Astrocyte (in vitro differentiated cells and primary cell): ENCODE data around the gene NUBP1. TPM values are rescaled to one million over a fixed set of nuclear protein-coding genes. Genes with fewer than 3 reads are reported as not detected.

ENCODE experiments used
- DNase-seq: peaks from one replicate; pipeline ENCODE4 v3.0.0-alpha.2; 2010; ENCODE audit warnings: low read depth
- FAIRE-seq: peaks from 2 replicates; lab custom pipeline; 2011; peaks lifted over from hg19 to GRCh38; lab: Jason Lieb, UNC
- H2AFZ ChIP-seq: 2 replicates; pipeline ENCODE4 v1.6.0; 2012; ENCODE audit warnings: low read depth, low read length, inconsistent platforms
- H3K27ac ChIP-seq: 2 replicates; pipeline ENCODE4 v1.5.1; 2011; ENCODE audit warnings: low read depth, low read length, inconsistent platforms
- H3K27me3 ChIP-seq: 2 replicates; pipeline ENCODE4 v1.6.0; 2011; ENCODE audit warnings: low read length, inconsistent platforms; ENCODE audit not compliant: insufficient read depth
- H3K36me3 ChIP-seq: 2 replicates; pipeline ENCODE4 v1.5.1; 2011; ENCODE audit warnings: low read length, inconsistent platforms; ENCODE audit not compliant: insufficient read depth
- H3K4me1 ChIP-seq: 2 replicates; pipeline ENCODE4 v1.5.1; 2011; ENCODE audit warnings: low read length, inconsistent platforms; ENCODE audit not compliant: insufficient read depth
- H3K4me2 ChIP-seq: 2 replicates; pipeline ENCODE4 v1.6.0; 2012; ENCODE audit warnings: low read length, inconsistent platforms
- H3K4me3 ChIP-seq: 2 replicates; pipeline ENCODE4 v1.5.1; 2011; ENCODE audit warnings: low read depth, mild to moderate bottlenecking, low read length, inconsistent platforms; ENCODE audit not compliant: insufficient read depth
- H3K79me2 ChIP-seq: 2 replicates; pipeline ENCODE4 v1.6.0; 2012; ENCODE audit warnings: mild to moderate bottlenecking, low read length, inconsistent platforms; ENCODE audit not compliant: insufficient read depth
- H3K9ac ChIP-seq: 2 replicates; pipeline ENCODE4 v1.6.0; 2012; ENCODE audit warnings: mild to moderate bottlenecking, low read length, inconsistent platforms
- H3K9me3 ChIP-seq: 2 replicates; pipeline ENCODE4 v1.5.1; 2012; ENCODE audit warnings: low read depth, mild to moderate bottlenecking, low read length, inconsistent platforms; ENCODE audit not compliant: insufficient read depth
- H4K20me1 ChIP-seq: 2 replicates; pipeline ENCODE4 v1.6.0; 2012; ENCODE audit warnings: low read length, inconsistent platforms; ENCODE audit not compliant: insufficient read depth
- H3K27ac Mint-ChIP-seq: one replicate; pipeline ENCODE4 v1.8.0; 2021; ENCODE audit warnings: mild to moderate bottlenecking, mixed read lengths; ENCODE audit not compliant: unreplicated experiment
- H3K27me3 Mint-ChIP-seq: one replicate; pipeline ENCODE4 v1.8.0; 2021; ENCODE audit warnings: low read depth, mixed read lengths; ENCODE audit not compliant: unreplicated experiment
- H3K36me3 Mint-ChIP-seq: one replicate; pipeline ENCODE4 v1.8.0; 2021; ENCODE audit warnings: low read depth, mixed read lengths; ENCODE audit not compliant: unreplicated experiment
- H3K4me1 Mint-ChIP-seq: one replicate; pipeline ENCODE4 v1.8.0; 2021; ENCODE audit warnings: low read depth, mixed read lengths; ENCODE audit not compliant: unreplicated experiment
- H3K4me3 Mint-ChIP-seq: one replicate; pipeline ENCODE4 v1.8.0; 2021; ENCODE audit warnings: mild to moderate bottlenecking, moderate library complexity, mixed read lengths; ENCODE audit not compliant: unreplicated experiment
- H3K9me3 Mint-ChIP-seq: one replicate; pipeline ENCODE4 v1.8.0; 2021; ENCODE audit warnings: mild to moderate bottlenecking, mixed read lengths; ENCODE audit not compliant: unreplicated experiment
- EZH2 ChIP-seq: IDR thresholded peaks from 2 replicates; pipeline ENCODE4 v1.6.1; 2012; ENCODE audit warnings: mild to moderate bottlenecking, low read length, inconsistent platforms; ENCODE audit not compliant: insufficient read depth
- total RNA-seq: library from RNA; stranded (reverse); gene quantifications from 2 replicates; pipeline ENCODE4 v1.2.1, GENCODE V29; 2021
- TF ChIP-seq, protein P1 (sequence below): IDR thresholded peaks from 2 replicates; pipeline ENCODE4 v1.5.1; 2011; ENCODE audit warnings: low read depth, mild to moderate bottlenecking, inconsistent platforms, low read length, moderate library complexity; ENCODE audit not compliant: insufficient read depth

The NUBP1 gene
- total RNA-seq, 1 donor from 2014 or later = 17.4 TPM

DNA sequence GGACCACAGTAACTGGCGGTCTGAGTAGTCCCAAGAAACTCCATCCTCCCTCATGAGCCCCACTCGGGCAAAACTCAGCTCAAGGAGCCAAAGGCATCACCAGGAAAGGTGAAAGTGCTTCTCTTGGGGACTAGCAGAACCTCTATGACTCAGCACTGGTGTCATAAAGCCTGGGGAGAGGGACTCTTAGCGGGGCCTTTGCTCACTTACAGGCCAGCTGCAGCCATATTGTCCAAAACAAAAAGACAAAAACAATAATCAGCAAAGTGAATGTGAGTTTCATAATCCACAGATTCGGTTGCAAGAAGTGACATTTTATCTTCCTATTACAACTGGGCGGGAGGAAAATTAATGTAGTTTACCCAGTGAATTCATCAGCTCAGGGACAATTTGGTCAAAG lies 48.8 kb upstream of the NUBP1 start, which contains the start of gene TEKT5:
Gene TEKT5 (minus strand): TSS at position 101 of the 400 bp plus-strand sequence. CDS start 57 bp downstream, at position 44.
- Histone ChIP-seq H3K4me3 (no peak within 1 kb of the TSS), H3K9me3 (no peaks in the 10 kb centered on the region), H3K79me2 (no peaks in the 10 kb centered on the region), H2AFZ (no peak within 1 kb of the TSS), H3K27me3 (no peaks in the 10 kb centered on the region), H3K4me2 (no peak within 1 kb of the TSS), H3K4me1 (no peaks in the 10 kb centered on the region), H3K9ac (no peak within 1 kb of the TSS), H3K36me3 (no peaks in the 10 kb centered on the region), H3K27ac (no peak within 1 kb of the TSS), H4K20me1 (no peaks in the 10 kb centered on the region)
- no peak for DNase-seq
- Mint-ChIP-seq H3K27ac (no peak within 1 kb of the TSS), H3K36me3 (no peaks in the 10 kb centered on the region), H3K4me3 (no peak within 1 kb of the TSS), H3K9me3 (no peaks in the 10 kb centered on the region), H3K4me1 (no peaks in the 10 kb centered on the region), H3K27me3 (peaks cover 2% of the 10 kb centered on the region)
- TF ChIP-seq EZH2 = no peak
- TF ChIP-seq, protein P1, sequence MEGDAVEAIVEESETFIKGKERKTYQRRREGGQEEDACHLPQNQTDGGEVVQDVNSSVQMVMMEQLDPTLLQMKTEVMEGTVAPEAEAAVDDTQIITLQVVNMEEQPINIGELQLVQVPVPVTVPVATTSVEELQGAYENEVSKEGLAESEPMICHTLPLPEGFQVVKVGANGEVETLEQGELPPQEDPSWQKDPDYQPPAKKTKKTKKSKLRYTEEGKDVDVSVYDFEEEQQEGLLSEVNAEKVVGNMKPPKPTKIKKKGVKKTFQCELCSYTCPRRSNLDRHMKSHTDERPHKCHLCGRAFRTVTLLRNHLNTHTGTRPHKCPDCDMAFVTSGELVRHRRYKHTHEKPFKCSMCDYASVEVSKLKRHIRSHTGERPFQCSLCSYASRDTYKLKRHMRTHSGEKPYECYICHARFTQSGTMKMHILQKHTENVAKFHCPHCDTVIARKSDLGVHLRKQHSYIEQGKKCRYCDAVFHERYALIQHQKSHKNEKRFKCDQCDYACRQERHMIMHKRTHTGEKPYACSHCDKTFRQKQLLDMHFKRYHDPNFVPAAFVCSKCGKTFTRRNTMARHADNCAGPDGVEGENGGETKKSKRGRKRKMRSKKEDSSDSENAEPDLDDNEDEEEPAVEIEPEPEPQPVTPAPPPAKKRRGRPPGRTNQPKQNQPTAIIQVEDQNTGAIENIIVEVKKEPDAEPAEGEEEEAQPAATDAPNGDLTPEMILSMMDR = no peak
- FAIRE-seq = no peak

DNA sequence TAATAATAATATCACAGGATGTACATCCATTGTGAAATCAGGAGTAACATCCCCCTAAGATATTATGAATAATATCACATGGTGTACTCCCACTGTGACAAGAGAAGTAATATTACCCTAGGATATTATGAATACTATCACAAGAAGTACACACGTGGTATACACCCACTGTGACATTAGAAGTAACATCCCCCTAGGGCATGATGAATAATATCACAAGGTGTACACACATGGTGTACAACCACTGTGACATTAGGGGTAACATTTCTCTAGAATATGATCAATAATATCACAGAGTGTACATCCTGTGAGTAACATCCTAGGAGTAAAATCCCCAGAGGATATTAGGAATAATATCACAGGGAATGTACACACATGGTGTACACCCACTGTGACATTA lies 43.9 kb upstream of the NUBP1 start:
- no peaks in the 10 kb centered on the region for H3K4me1 ChIP-seq
- H4K20me1 ChIP-seq = no peaks in the 10 kb centered on the region
- no peak overlapping the region for H3K9ac ChIP-seq
- Mint-ChIP-seq H3K4me3 (no peak overlapping the region), H3K27ac (no peak overlapping the region), H3K9me3 (no peaks in the 10 kb centered on the region), H3K4me1 (no peaks in the 10 kb centered on the region), H3K36me3 (no peaks in the 10 kb centered on the region), H3K27me3 (no peaks in the 10 kb centered on the region)
- H3K9me3 ChIP-seq = no peaks in the 10 kb centered on the region
- no peak overlapping the region for H3K4me2 ChIP-seq
- H3K79me2 ChIP-seq = no peaks in the 10 kb centered on the region
- DNase-seq (no peak), FAIRE-seq (no peak)
- no peak overlapping the region for H3K27ac ChIP-seq
- TF ChIP-seq EZH2 = no peak
- TF ChIP-seq, protein P1 = no peak
- no peaks in the 10 kb centered on the region for H3K27me3 ChIP-seq
- no peak overlapping the region for H2AFZ ChIP-seq
- no peak overlapping the region for H3K4me3 ChIP-seq
- H3K36me3 ChIP-seq = no peaks in the 10 kb centered on the region

DNA sequence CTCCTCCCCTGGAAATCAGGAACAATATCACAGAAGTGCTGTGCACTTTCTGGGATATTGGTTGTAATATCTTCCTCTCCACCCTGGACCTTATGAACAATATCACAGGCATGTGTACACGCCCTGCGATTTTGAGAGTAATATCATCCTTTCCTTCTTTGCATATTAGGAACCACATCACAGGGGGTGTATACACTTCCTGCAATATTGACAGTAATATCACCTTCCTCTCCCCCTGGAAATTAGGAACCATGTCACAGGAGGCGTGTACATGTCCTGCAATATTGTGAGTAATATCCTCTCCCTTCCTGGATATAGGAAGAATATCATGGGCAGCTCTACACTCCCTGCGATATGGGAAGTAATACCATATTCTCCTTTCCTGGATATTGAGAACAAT lies 34.7 kb upstream of the NUBP1 start:
- Mint-ChIP-seq H3K36me3 (no peaks in the 10 kb centered on the region), H3K27ac (no peak overlapping the region), H3K27me3 (peaks cover 20% of the 10 kb centered on the region), H3K9me3 (no peaks in the 10 kb centered on the region), H3K4me1 (no peaks in the 10 kb centered on the region), H3K4me3 (no peak overlapping the region)
- Histone ChIP-seq H3K36me3 (no peaks in the 10 kb centered on the region), H3K4me3 (no peak overlapping the region), H3K9me3 (no peaks in the 10 kb centered on the region), H3K4me1 (no peaks in the 10 kb centered on the region), H3K9ac (no peak overlapping the region), H3K27ac (no peak overlapping the region), H3K4me2 (no peak overlapping the region), H2AFZ (no peak overlapping the region), H3K79me2 (no peaks in the 10 kb centered on the region), H3K27me3 (no peaks in the 10 kb centered on the region), H4K20me1 (no peaks in the 10 kb centered on the region)
- DNase-seq = no peak
- no peak for TF ChIP-seq EZH2
- TF ChIP-seq, protein P1 = no peak
- no peak for FAIRE-seq
